GM19372 (cell line): ENCODE results near the gene GNL3.

ENCODE experiments used
- ATAC-seq: cut with Tn5 transposase; IDR thresholded peaks from one replicate; pipeline ENCODE4 v1.9.1; 2021; ENCODE audit warnings: mild to moderate bottlenecking, low read depth, moderate library complexity; ENCODE audit not compliant: unreplicated experiment

The GNL3 gene

GRCh38 chr3:52685285-52685708, 535 bp upstream of the GNL3 start:
- peak; percentile 77 for ATAC-seq

GRCh38 chr3:52688266-52688665, 2.4 kb downstream of the GNL3 start:
- no peak for ATAC-seq

GRCh38 chr3:52689151-52689550, 3.3 kb downstream of the GNL3 start:
- no peak for ATAC-seq

- ATAC-seq, result no peak
These were observed 4.7 kb downstream of the GNL3 start for GRCh38 chr3:52690560-52690959.

- no peak for ATAC-seq
These were observed 7.2 kb downstream of the GNL3 start for GRCh38 chr3:52693071-52693470.

GRCh38 chr3:52694528-52695189, 8.8 kb downstream of the GNL3 start:
- no peak for ATAC-seq

GRCh38 chr3:52695798-52696671, 10.2 kb downstream of the GNL3 start:
- ATAC-seq, result no peak

- no peak for ATAC-seq
These were observed 11.2 kb downstream of the GNL3 start for GRCh38 chr3:52696830-52697631.

GRCh38 chr3:52697632-52697965, 11.8 kb downstream of the GNL3 start:
- no peak for ATAC-seq

- no peak for ATAC-seq
These were observed 17.5 kb downstream of the GNL3 start for GRCh38 chr3:52703341-52703740.

- no peak for ATAC-seq
These were observed 19.0 kb downstream of the GNL3 start for GRCh38 chr3:52704611-52705437.

- ATAC-seq, result peak; percentile 35
These were observed 19.5 kb downstream of the GNL3 start for GRCh38 chr3:52705438-52705687.

- peak; percentile 70 for ATAC-seq
These were observed 20.2 kb downstream of the GNL3 start, which contains the start of the genes GLT8D1 and SPCS1 for GRCh38 chr3:52705688-52706686. Gene GLT8D1 (minus strand): TSS chr3:52705791. CDS start chr3:52700460, 5,331 bp downstream. Gene SPCS1 (plus strand): TSS chr3:52706106. CDS start chr3:52706247, 141 bp downstream.

GRCh38 chr3:52707585-52707984, 21.8 kb downstream of the GNL3 start:
- no peak for ATAC-seq

- no peak for ATAC-seq
These were observed 24.7 kb downstream of the GNL3 start for GRCh38 chr3:52710512-52710911.

GRCh38 chr3:52712291-52713212, 26.7 kb downstream of the GNL3 start:
- no peak for ATAC-seq

- no peak for ATAC-seq
These were observed 28.8 kb downstream of the GNL3 start for GRCh38 chr3:52714335-52715302.
